Fibroblast of mammary gland (primary cell): ENCODE measurements around the gene NLRP5.

ENCODE experiments used
- DNase-seq: peaks from one replicate; pipeline ENCODE4 v3.0.0-alpha.2; 2010; ENCODE audit warnings: low read depth
- H3K4me3 ChIP-seq: 2 replicates; pipeline ENCODE4 v1.5.1; 2011; ENCODE audit warnings: low read depth, mild to moderate bottlenecking, low read length, moderate library complexity; ENCODE audit not compliant: control insufficient read depth
- CTCF ChIP-seq: conservative IDR thresholded peaks from 2 replicates; pipeline ENCODE4 v1.5.1; 2011; ENCODE audit warnings: low read depth, low read length, inconsistent platforms; ENCODE audit not compliant: control insufficient read depth, insufficient read depth

The NLRP5 gene

GRCh38 chr19:56085571-56086275, 99.1 kb downstream of the NLRP5 start:
- no peak overlapping the region for H3K4me3 ChIP-seq
- no peak for TF ChIP-seq CTCF
- DNase-seq = peak; percentile 31

DNA sequence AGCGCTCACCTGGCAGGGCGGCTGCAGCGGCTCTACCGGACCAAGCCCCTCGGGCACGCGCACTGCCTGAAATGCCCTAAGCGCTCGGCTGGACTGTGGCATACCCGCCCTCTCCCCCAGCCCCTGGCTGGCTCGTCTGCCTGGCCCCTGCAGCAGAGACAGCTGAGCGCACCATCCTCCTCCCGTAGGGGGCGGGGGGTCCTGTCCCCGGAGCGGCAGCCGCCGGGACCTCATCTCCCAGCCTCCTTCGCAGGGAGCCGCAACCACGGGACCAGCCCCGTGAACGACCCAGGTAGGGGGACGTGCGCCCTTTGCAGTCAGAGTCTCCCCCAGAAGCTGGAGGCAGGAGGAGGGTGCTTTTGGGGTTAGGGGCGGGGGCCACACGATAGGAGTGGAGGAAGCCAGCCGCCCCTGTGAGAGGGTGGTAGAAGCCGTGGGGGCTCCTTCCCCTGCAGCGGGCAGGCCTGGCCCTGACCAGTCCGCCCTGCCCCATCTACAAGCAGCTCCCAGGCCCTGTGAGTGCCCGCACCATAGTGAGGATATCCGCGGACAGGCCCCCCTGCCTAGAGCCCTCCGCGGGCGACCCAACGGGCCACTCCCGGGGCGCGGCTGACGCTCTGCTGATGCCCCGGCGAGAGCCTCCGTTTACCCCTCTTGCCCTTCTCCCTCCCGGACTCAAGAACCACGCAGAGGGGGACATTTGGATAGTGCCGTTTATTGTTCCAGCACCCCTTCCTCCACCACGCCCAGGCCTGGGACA, 100.3 kb downstream of the NLRP5 start:
- no peak overlapping the region for H3K4me3 ChIP-seq
- TF ChIP-seq CTCF = no peak
- DNase-seq = no peak

DNA sequence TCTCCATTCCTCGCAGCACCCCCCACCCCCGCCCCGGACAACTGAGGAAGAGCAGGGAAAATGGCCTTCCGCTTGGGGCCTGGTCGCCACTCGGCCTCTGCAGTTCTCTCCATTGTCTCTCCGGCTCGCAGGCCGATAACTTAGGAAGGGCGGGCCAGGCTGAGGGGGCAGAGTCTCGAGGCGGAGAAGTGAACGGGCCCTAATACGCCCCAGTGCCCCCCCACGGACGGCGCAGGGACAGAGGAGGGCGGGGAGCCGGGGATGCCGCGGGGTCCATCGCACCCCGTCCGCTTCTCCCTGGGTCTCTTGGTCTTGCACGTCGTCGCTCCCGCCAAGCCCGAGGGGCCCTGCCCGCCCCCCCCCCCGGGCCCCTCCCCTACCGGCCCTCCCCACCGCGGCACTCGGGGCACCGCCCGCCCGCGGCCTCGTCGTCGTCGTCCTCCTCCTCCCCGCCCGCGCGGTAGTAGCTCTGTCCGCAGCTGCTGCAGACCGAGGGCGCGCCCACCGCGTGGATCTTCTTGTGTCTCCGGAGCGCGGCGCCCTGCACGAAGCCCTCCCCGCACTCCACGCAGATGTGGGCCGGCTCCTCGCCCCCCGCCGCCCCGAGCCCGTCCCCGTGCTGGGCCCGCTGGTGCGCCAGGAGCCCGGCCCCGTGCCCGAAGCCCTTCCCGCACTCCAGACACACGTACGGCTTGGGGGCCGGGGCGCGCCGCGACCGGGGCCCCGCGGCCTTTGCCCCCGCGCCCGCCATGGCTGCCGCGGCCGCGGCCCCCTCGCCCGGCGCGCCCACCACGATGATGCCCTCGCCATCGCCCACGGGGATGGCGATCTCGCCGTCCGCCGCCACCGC, 101.3 kb downstream of the NLRP5 start:
- H3K4me3 ChIP-seq = no peak overlapping the region
- no peak for DNase-seq
- TF ChIP-seq CTCF = no peak

DNA sequence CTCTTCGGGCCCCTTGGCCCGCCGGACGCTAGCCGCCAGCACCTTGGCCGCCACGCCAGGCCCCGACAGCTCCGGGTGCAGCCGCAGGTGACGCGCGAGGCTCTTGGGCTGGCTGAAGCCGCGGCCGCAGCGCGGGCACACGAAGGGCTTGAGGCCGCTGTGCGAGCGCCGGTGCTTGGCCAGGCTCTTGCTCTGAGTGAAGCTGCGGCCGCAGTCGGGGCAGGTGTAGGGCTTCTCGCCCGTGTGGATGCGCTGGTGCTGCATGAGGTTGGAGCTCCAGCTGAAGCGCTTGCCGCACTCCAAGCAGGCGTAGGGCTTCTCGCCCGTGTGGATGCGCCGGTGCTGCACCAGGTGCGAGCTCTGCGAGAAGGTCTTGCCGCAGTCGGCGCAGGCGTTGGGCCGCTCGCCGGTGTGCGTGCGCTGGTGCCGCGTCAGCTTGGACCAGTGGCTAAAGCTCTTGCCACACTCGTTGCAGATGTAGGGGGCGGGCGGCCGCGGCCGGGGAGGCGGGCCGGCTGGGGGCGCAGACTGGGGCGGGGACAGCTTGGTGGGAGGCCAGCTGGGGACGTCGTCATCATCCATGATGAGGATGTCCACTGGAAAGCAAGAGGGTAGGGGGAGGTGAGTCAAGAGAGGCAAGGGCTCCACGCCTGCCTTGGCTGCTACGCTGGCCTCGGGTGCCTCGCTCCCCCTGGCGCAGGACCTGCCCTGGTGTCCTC, 102.1 kb downstream of the NLRP5 start:
- no peak for TF ChIP-seq CTCF
- DNase-seq = no peak
- no peak overlapping the region for H3K4me3 ChIP-seq

- TF ChIP-seq CTCF = no peak
- H3K4me3 ChIP-seq = no peak overlapping the region
- no peak for DNase-seq
Observed at GRCh38 chr19:56089344-56089743, 102.8 kb downstream of the NLRP5 start.

DNA sequence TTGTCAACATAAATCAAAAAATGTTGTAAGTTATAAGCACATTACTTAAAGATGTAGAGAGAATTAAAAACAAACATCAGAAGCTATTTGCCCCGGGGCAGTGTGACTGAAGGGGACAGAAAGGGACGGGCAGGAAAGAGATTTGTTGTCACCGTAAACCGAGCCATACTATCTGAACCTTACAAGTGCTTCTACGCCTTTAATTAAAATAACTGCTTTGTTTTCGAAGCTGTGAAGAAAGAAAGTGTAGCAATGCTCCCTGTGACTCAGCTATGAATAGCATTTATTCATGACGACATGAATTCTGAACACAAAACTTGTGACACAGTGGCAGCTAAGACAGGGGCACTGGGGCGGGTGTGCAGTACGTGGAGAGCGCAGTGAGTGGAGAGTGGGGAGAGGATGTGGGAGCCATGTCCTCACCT, 104.5 kb downstream of the NLRP5 start:
- TF ChIP-seq CTCF = no peak
- DNase-seq = peak; percentile 78
- no peak overlapping the region for H3K4me3 ChIP-seq
